Fibroblast of mammary gland (primary cell): ENCODE measurements around the gene REN.

Source experiments
- DNase-seq: peaks from one replicate; pipeline ENCODE4 v3.0.0-alpha.2; 2010; ENCODE audit warnings: low read depth
- H3K4me3 ChIP-seq: 2 replicates; pipeline ENCODE4 v1.5.1; 2011; ENCODE audit warnings: low read depth, mild to moderate bottlenecking, low read length, moderate library complexity; ENCODE audit not compliant: control insufficient read depth
- CTCF ChIP-seq: conservative IDR thresholded peaks from 2 replicates; pipeline ENCODE4 v1.5.1; 2011; ENCODE audit warnings: low read depth, low read length, inconsistent platforms; ENCODE audit not compliant: control insufficient read depth, insufficient read depth

Gene REN

GRCh38 chr1:204157962-204158361 is 8.2 kb downstream of the REN start:
- TF ChIP-seq CTCF: no peak
- no peak overlapping the region for H3K4me3 ChIP-seq
- DNase-seq: no peak

GRCh38 chr1:204155881-204156280 is 10.3 kb downstream of the REN start:
- TF ChIP-seq CTCF: no peak
- DNase-seq: no peak
- H3K4me3 ChIP-seq: no peak overlapping the region

- no peak for TF ChIP-seq CTCF
- no peak for DNase-seq
- H3K4me3 ChIP-seq: no peak overlapping the region
Observed at GRCh38 chr1:204154568-204155255, 11.4 kb downstream of the REN start.

- DNase-seq: no peak
- no peak overlapping the region for H3K4me3 ChIP-seq
- no peak for TF ChIP-seq CTCF
Observed at GRCh38 chr1:204153667-204154066, 12.5 kb downstream of the REN start.

GRCh38 chr1:204152310-204153044 is 13.7 kb downstream of the REN start:
- peak overlapping the region; percentile 38 for H3K4me3 ChIP-seq
- no peak for TF ChIP-seq CTCF
- DNase-seq: no peak

GRCh38 chr1:204151552-204152309 is 14.4 kb downstream of the REN start, which contains the start of gene ETNK2:
ETNK2 (minus strand) TSS chr1:204152044; CDS start chr1:204151852, 192 bp downstream.
- no peak for TF ChIP-seq CTCF
- peak; percentile 20 for DNase-seq
- peak within 1 kb of the TSS; percentile 43 for H3K4me3 ChIP-seq
